NB4 (cell line): Measurements from ENCODE around the gene DDRGK1.
"Not testable (repeated sequence)": the region's sequence is repeated elsewhere in the genome, so short reads cannot be mapped to it uniquely, and the experiment has no call there.

Experiments used
- DNase-seq: peaks from one replicate; pipeline ENCODE4 v3.0.0; 2010; ENCODE audit warnings: low read depth
- H3K4me3 ChIP-seq: one replicate; pipeline ENCODE4 v1.5.1; 2011; ENCODE audit warnings: mild to moderate bottlenecking, low read depth, low read length, moderate library complexity
- CTCF ChIP-seq: IDR thresholded peaks from one replicate; pipeline ENCODE4 v1.5.1; 2012; ENCODE audit warnings: low read depth, low read length
- MAX ChIP-seq: IDR thresholded peaks from 2 replicates; pipeline ENCODE4 v1.6.1; 2011; ENCODE audit warnings: low read depth, low read length
- MYC ChIP-seq: IDR thresholded peaks from 2 replicates; pipeline ENCODE4 v1.6.1; 2011; ENCODE audit warnings: low read depth, low read length
- POLR2A ChIP-seq: IDR thresholded peaks from 2 replicates; pipeline ENCODE4 v1.6.1; 2011; ENCODE audit warnings: mild to moderate bottlenecking; ENCODE audit not compliant: insufficient read length; ENCODE audit errors: extremely low read depth

DDRGK1 gene

GRCh38 chr20:3160418-3160817, 44.1 kb downstream of the DDRGK1 start:
- H3K4me3 ChIP-seq: peak overlapping the region; percentile 98

DNA sequence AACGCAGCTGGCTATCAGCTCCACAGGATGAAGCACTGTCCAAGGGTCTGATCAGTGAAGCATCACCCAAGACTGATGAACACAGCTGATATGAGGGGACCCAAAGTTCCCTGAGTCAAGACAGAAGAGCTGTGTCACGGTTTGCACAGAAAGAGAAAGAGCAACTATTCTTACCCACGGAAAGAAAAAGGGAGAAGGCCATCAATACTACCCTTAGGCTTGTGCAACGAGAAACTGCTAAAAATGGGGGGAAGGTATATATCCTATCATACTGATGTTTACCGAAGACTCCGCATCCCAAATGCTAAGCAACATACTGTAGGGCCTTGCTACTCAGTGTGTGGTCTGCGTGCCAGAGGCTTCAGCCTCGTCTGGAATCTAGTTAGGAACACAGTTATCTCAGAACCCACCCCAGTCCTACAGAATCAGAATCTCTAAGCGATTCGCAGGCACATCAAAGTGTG, 45.5 kb downstream of the DDRGK1 start:
- DNase-seq: no peak
- TF ChIP-seq MAX (no peak), MYC (no peak), CTCF (no peak), POLR2A (no peak)
- H3K4me3 ChIP-seq: peak overlapping the region; percentile 98

More at GRCh38 chr20:3160418-3160817, 44.1 kb downstream of the DDRGK1 start:
- no peak for TF ChIP-seq CTCF
- TF ChIP-seq MAX: no peak
- no peak for DNase-seq

GRCh38 chr20:3157817-3158216, 46.7 kb downstream of the DDRGK1 start:
- H3K4me3 ChIP-seq: peak overlapping the region; percentile 4
- no peak for DNase-seq
- TF ChIP-seq MYC: no peak
- no peak for TF ChIP-seq CTCF
- TF ChIP-seq POLR2A: no peak
- TF ChIP-seq MAX: no peak

DNA sequence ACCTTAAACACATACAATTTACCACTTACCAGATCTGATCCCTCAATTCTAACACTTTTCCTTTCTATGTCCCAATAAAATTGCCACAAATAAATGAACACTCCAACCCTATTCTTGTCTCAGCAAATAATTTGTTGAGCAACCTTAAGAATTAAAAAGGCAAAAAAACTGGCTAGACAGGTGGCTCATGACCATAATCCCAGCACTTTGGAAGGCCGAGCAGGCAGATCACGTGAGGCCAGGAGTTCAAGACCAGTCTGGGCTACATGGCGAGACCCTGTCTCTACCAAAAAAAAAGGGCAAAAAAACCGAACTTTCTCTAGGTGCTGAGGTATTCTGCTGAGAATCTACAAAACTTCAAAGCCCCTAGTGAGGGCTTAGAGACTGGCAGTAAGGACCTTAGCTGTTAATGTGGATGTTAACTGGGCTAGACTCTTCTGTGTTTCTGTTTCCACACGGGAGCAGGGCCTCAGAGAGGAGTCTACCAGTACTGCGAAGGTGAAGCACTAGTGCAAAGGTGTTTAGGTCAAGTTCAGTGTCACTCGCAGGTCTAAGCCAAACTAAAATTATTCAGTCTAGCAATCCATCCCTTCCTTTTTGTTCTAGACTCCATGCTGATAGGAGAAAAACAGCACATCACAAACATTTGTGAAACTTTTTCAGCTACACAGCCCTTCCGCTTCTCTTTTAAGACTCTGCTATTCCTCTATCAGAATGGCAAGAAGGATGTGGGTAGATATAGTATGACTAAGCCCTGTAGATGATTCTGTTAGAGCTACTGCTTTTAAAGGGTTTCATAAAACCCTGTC, 47.5 kb downstream of the DDRGK1 start:
- no peak for TF ChIP-seq MYC
- no peak for TF ChIP-seq MAX
- TF ChIP-seq POLR2A: no peak
- no peak for TF ChIP-seq CTCF
- H3K4me3 ChIP-seq: no peak overlapping the region
- no peak for DNase-seq

- not testable (repeated sequence) for DNase-seq
Measured at GRCh38 chr20:3152057-3152644, 52.3 kb downstream of the DDRGK1 start.

DNA sequence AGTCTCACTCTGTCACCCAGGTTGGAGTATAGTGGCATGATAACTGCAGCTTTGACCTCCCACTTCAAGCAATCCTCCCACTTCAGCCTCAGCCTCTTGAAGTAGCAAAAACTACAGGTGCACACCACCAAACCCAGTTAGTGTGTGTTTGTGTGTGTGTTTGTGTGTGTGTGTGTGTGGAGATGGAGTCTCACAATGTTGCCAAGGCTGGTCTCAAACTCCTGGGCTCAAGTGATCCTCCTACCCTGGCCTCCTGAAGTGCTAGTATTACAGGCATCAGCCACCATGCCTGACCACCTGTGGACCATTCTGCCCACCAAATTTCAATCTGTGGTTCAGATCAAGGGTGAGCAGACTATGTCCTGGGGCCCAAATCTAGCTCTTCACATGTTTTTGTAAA, 53.6 kb downstream of the DDRGK1 start:
- H3K4me3 ChIP-seq: no peak overlapping the region
- TF ChIP-seq POLR2A (no peak), MAX (no peak), CTCF (no peak), MYC (no peak)
- DNase-seq: no peak

More at GRCh38 chr20:3152057-3152644, 52.3 kb downstream of the DDRGK1 start:
- H3K4me3 ChIP-seq: not testable (repeated sequence)
